CD4-positive, alpha-beta T cell (primary cell): ENCODE data around the gene COPS7A. TPM values are rescaled to one million over a fixed set of nuclear protein-coding genes. Genes with fewer than 3 reads are reported as not detected.
"Not testable (repeated sequence)": the region's sequence is repeated elsewhere in the genome, so short reads cannot be mapped to it uniquely, and the experiment has no call there.

ENCODE experiments used
- ATAC-seq: fragments of 200-7000 bp; cut with Tn5 transposase; one replicate; pipeline ENCODE4 v1.10.0; 2022; ENCODE audit warnings: mild to moderate bottlenecking; ENCODE audit not compliant: poor library complexity
- CTCF ChIA-PET: fragments of 350-600 bp; sonication (Branson Sonifier 250); formaldehyde crosslinking; loops from one replicate; lab custom pipeline; 2021; ENCODE audit warnings: antibody characterized with exemption, inconsistent platforms; lab: Charles Lee
- POLR2A ChIA-PET: fragments of 350-600 bp; sonication (Branson Sonifier 250); formaldehyde crosslinking; loops from one replicate; lab custom pipeline; 2021; ENCODE audit warnings: antibody characterized with exemption, inconsistent platforms; lab: Charles Lee
- DNase-seq, 14 experiments: peaks; one replicate each; pipeline ENCODE4 v3.0.0-alpha.2; 2013 to 2020; ENCODE audit warnings: mixed read lengths in 2 of 14
- H3K27ac ChIP-seq, 2 donors: one replicate each; pipeline versions ENCODE4 v1.5.1 to v1.7.0; 2013; ENCODE audit warnings: low read length in 2 of 2, low read depth in 1 of 2, mild to moderate bottlenecking in 1 of 2
- H3K27me3 ChIP-seq, 2 experiments: 1 replicate in 1 of 2; 2 replicates in 1 of 2; pipeline versions ENCODE4 v1.6.1 to v1.7.0; 2013; ENCODE audit warnings: low read length in 2 of 2, control low read depth in 1 of 2, mild to moderate bottlenecking in 1 of 2, moderate library complexity in 1 of 2; ENCODE audit not compliant: insufficient read depth in 2 of 2, control insufficient read depth in 1 of 2
- H3K36me3 ChIP-seq: one replicate; pipeline ENCODE4 v1.6.1; 2013; ENCODE audit warnings: low read length, control low read depth; ENCODE audit not compliant: insufficient read depth
- H3K4me1 ChIP-seq: one replicate; pipeline ENCODE4 v1.6.1; 2013; ENCODE audit warnings: low read length, control low read depth; ENCODE audit not compliant: insufficient read depth
- H3K4me3 ChIP-seq: one replicate; pipeline ENCODE4 v1.5.1; 2013; ENCODE audit warnings: mild to moderate bottlenecking, low read length, moderate library complexity
- H3K9me3 ChIP-seq, 2 experiments: 1 replicate in 1 of 2; 2 replicates in 1 of 2; pipeline versions ENCODE4 v1.6.1 to v1.7.0; 2013; ENCODE audit warnings: low read length in 2 of 2, mild to moderate bottlenecking in 2 of 2, control low read depth in 1 of 2, moderate library complexity in 1 of 2; ENCODE audit not compliant: control insufficient read depth in 1 of 2, insufficient read depth in 1 of 2
- H3K27ac Mint-ChIP-seq: one replicate; pipeline ENCODE4 v1.8.0; 2020; ENCODE audit warnings: mixed read lengths
- H3K27me3 Mint-ChIP-seq: one replicate; pipeline ENCODE4 v1.8.0; 2021; ENCODE audit warnings: mixed read lengths
- H3K36me3 Mint-ChIP-seq: one replicate; pipeline ENCODE4 v1.8.0; 2021; ENCODE audit warnings: low read depth, mixed read lengths
- H3K4me1 Mint-ChIP-seq: one replicate; pipeline ENCODE4 v1.8.0; 2021; ENCODE audit warnings: low read depth, mixed read lengths
- H3K4me3 Mint-ChIP-seq: one replicate; pipeline ENCODE4 v1.8.0; 2020; ENCODE audit warnings: mild to moderate bottlenecking, mixed read lengths
- H3K9me3 Mint-ChIP-seq: one replicate; pipeline ENCODE4 v1.8.0; 2020; ENCODE audit warnings: mixed read lengths
- intact Hi-C, 2 experiments: fragments of 100-400 bp; cut with DNase I in 1 of 2; cut with micrococcal nuclease in 1 of 2; formaldehyde crosslinking; loops; one replicate each; pipeline versions ENCODE4 v1.15.1 to v1.9.0; 2023 to 2025; cut with DNase I, micrococcal nuclease
- total RNA-seq, 174 experiments: library from RNA in 2 of 174; stranded (reverse) in 2 of 174; gene quantifications; one replicate each; pipeline ENCODE4 v1.2.3 and lab custom pipeline; 2021 to 2026
- TF ChIP-seq, protein P1 (sequence below): fragments of 200-600 bp; IDR thresholded peaks from one replicate; pipeline ENCODE4 v1.8.0; 2022; ENCODE audit warnings: antibody characterized with exemption, mild to moderate bottlenecking

Gene COPS7A
- total RNA-seq, 2 experiments from 2014 or later: 9.4 to 9.6 TPM

DNA sequence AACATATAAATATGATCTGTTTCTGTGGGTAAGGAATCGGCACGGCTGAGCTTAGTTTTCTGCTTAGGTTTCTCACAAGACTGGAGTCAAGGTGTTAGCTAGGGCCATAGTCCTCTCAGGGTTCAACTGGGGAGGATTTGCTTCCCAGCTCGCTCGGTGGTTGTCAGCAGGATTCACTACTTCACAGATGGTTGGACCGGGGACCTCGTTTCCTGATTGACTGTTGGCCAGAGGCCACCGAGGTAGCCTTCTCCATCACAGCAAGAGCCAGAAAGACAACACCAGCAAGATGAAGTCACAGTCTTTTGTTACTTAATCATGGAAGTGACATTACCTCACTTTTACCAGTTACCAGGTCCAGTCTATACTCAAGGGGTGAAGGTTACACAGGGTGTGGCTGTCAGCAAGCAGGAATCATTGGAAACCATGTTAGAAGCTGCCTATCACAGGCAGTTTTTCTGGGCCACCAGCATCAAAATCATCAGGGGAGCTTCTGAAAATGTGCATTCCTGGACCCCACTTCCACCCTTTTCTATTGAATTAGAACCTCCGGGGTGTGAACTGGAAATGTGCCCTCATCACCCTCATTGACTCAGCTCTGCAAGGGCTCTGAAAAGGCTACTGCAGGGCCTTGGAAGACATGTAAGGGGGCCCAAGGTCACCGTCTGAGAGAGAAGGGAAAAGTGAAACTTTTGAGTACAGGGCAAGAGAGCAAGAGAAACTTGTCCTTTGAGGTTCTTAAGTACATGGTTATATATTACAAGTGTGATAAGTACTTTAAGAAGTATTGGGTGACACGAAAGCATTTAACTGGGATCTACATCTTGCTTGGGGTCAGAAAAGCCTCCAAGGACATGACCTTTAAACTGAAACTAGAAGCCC lies 10.9 kb downstream of the COPS7A start:
- Mint-ChIP-seq H3K27me3 (no peaks in the 10 kb centered on the region), H3K36me3 (peaks cover 52% of the 10 kb centered on the region), H3K4me1 (peaks cover 4% of the 10 kb centered on the region), H3K27ac (no peak overlapping the region), H3K9me3 (no peaks in the 10 kb centered on the region), H3K4me3 (no peak overlapping the region)
- ChIA-PET POLR2A (interaction anchor here (1.4 kb wide), 1 partner anchor 11 kb away, joined by 5 read pairs; the partner anchor contains the start of gene COPS7A), CTCF (no interaction called here)
- H3K4me1 ChIP-seq: no peaks in the 10 kb centered on the region
- DNase-seq: no peak
- intact Hi-C loops: loop anchor here in 1 of 2 experiments (1.0 kb wide), 1 partner anchor 45 kb away; no protein-coding TSS in a partner anchor
- TF ChIP-seq, protein P1, sequence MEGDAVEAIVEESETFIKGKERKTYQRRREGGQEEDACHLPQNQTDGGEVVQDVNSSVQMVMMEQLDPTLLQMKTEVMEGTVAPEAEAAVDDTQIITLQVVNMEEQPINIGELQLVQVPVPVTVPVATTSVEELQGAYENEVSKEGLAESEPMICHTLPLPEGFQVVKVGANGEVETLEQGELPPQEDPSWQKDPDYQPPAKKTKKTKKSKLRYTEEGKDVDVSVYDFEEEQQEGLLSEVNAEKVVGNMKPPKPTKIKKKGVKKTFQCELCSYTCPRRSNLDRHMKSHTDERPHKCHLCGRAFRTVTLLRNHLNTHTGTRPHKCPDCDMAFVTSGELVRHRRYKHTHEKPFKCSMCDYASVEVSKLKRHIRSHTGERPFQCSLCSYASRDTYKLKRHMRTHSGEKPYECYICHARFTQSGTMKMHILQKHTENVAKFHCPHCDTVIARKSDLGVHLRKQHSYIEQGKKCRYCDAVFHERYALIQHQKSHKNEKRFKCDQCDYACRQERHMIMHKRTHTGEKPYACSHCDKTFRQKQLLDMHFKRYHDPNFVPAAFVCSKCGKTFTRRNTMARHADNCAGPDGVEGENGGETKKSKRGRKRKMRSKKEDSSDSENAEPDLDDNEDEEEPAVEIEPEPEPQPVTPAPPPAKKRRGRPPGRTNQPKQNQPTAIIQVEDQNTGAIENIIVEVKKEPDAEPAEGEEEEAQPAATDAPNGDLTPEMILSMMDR: no peak
- peaks cover 33% of the 10 kb centered on the region for H3K36me3 ChIP-seq
- no peaks in the 10 kb centered on the region for H3K9me3 ChIP-seq
- no peak overlapping the region for H3K4me3 ChIP-seq
- H3K27ac ChIP-seq: no peak overlapping the region
- no peak for ATAC-seq
- H3K27me3 ChIP-seq: no peaks in the 10 kb centered on the region

DNA sequence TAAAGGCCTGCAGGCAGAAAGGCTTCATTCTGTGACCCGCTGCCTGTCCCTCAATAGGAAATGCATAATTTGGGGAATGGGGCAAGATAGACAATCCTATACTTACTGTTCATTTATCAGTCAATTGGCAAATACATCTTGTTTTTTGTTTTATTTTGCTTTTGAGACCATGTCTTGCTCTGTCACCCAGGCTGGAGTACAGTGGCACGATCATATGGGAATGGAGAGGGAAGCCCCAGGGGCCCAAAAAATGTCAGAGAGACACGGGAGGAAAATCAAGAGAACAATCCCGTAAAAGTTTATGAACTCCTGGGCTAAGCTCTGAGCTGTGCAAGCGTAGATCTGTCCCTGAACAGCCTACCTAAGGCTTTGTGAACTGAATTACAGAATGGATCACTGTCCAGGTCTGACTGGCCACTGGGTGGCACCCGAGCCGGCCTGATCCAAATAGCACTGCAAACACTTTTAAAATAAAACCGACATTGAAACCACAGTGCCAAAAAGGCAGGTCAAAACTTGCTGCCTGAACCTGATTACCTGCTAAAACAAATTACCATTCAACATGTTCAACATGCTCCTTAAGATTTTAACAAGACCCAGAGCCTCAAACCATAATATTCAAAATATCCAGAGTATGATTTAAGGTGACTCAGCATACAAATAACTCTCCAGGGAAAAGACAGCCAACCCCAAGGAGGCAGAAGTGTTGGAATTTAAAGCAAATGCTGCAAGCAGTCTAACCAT lies 11.8 kb downstream of the COPS7A start:
- DNase-seq (peak in 13 of 14 experiments; percentile 9 to 64 (median 37)), ATAC-seq (peak; percentile 67)
- ChIA-PET POLR2A (interaction anchor here (1.4 kb wide), 1 partner anchor 11 kb away, joined by 5 read pairs; the partner anchor contains the start of gene COPS7A), CTCF (no interaction called here)
- H3K36me3 ChIP-seq: peaks cover 25% of the 10 kb centered on the region
- no peaks in the 10 kb centered on the region for H3K27me3 ChIP-seq
- H3K27me3 Mint-ChIP-seq: no peaks in the 10 kb centered on the region
- H3K4me1 ChIP-seq: no peaks in the 10 kb centered on the region
- no peaks in the 10 kb centered on the region for H3K9me3 ChIP-seq
- no peak overlapping the region for H3K27ac Mint-ChIP-seq
- H3K9me3 Mint-ChIP-seq: no peaks in the 10 kb centered on the region
- peaks cover 43% of the 10 kb centered on the region for H3K36me3 Mint-ChIP-seq
- no peak overlapping the region for H3K4me3 ChIP-seq
- intact Hi-C loops: loop anchor here (1.0 kb wide), 2 partner anchors 11 to 44 kb away; partner anchors contain the start of gene COPS7A (in 1 of the 2)
- H3K27ac ChIP-seq: no peak overlapping the region
- TF ChIP-seq, protein P1: peak; percentile 58
- no peak overlapping the region for H3K4me3 Mint-ChIP-seq
- H3K4me1 Mint-ChIP-seq: peaks cover 4% of the 10 kb centered on the region

DNA sequence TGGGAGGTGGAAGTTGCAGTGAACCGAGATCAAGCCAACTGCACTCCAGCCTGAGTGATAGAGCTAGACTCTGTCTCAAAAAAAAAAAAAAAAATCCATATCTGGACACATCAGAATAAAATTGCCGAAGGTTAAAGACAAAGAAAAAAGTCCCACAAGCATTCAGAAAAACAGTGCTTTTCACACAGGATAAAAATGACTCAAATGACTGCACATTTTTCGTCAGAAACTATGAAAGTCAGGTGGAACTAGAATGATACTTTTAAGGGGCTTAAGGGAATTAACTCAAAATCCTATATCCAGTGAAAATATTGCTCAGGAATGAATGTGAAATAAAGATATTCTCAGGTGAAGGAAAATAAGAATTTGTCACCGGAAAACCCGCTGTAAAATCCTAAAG lies 12.9 kb downstream of the COPS7A start:
- Mint-ChIP-seq H3K9me3 (no peaks in the 10 kb centered on the region), H3K4me1 (peaks cover 4% of the 10 kb centered on the region), H3K27me3 (no peaks in the 10 kb centered on the region), H3K4me3 (no peak overlapping the region), H3K36me3 (peaks cover 32% of the 10 kb centered on the region), H3K27ac (no peak overlapping the region)
- Histone ChIP-seq H3K4me1 (no peaks in the 10 kb centered on the region), H3K9me3 (no peaks in the 10 kb centered on the region), H3K4me3 (no peak overlapping the region), H3K27me3 (no peaks in the 10 kb centered on the region), H3K27ac (no peak overlapping the region), H3K36me3 (peaks cover 13% of the 10 kb centered on the region)
- DNase-seq (no peak), ATAC-seq (no peak)
- CTCF ChIA-PET: interaction anchor here (0.6 to 1.0 kb wide), 2 partner anchors 42 to 85 kb away, joined by 3 to 4 read pairs; no protein-coding TSS in a partner anchor
- intact Hi-C loops: loop anchor here in 1 of 2 experiments (1.0 kb wide), 1 partner anchor 12 kb away; the partner anchor contains the start of gene COPS7A
- POLR2A ChIA-PET: no interaction called here
- TF ChIP-seq, protein P1: no peak

- H3K36me3 ChIP-seq, H3K27ac ChIP-seq, DNase-seq, intact Hi-C loops, H3K4me3 Mint-ChIP-seq, POLR2A ChIA-PET, H3K27me3 ChIP-seq, H3K27ac Mint-ChIP-seq, H3K9me3 Mint-ChIP-seq, H3K36me3 Mint-ChIP-seq, H3K4me3 ChIP-seq, CTCF ChIA-PET, H3K9me3 ChIP-seq, H3K27me3 Mint-ChIP-seq, ATAC-seq: not testable (repeated sequence)
- H3K4me1 ChIP-seq: peaks cover 16% of the 10 kb centered on the region
- peaks cover 15% of the 10 kb centered on the region for H3K4me1 Mint-ChIP-seq
These were observed 18.2 kb downstream of the COPS7A start for GRCh38 chr12:6742080-6742479.
